ENCODE data around the gene MUC12.
A peak's percentile ranks its signal among the peaks of the same experiment; 100 is the strongest.
"Not testable (repeated sequence)": the region's sequence is repeated elsewhere in the genome, so short reads cannot be mapped to it uniquely, and the experiment has no call there.

MUC12 gene

DNA sequence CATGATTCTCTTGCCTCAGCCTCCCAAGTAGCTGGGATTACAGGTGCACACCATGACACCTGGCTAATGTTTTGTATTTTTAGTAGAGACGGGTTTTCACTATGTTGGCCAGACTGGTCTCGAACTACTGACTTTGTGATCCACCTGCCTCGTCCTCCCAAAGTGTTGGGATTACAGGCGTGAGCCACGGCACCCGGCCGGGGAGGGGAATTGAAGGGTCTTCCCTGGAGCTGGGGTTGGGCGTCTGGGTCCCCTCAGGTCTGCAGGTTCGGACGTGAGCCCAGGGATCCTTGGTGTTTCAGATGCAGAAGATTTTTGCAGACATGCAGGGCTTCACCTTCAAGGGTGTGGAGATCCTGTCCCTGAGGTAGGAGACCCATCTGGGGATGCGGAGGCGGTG lies 6.0 kb upstream of the MUC12 start:
- no peak for DNase-seq

DNA sequence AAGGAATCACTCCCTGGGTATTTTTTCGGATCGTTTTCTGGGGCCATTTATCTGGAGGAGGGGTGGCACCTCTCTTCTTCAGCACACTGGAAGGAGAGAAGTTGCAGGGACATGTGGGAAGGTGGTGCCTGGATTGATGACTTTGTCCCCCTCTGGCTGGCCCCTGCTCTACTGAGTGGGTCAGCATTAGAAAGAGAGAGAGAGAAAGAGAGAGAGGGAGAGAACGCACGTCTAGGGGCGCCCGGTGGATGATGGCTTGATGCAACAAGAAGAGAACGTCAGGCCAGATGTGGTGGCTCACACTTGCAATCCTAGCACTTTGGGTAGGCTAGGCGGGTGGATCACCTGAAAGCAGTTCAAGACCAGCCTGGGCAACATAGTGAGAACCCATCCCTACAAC lies 5.5 kb upstream of the MUC12 start:
- no peak for DNase-seq

DNA sequence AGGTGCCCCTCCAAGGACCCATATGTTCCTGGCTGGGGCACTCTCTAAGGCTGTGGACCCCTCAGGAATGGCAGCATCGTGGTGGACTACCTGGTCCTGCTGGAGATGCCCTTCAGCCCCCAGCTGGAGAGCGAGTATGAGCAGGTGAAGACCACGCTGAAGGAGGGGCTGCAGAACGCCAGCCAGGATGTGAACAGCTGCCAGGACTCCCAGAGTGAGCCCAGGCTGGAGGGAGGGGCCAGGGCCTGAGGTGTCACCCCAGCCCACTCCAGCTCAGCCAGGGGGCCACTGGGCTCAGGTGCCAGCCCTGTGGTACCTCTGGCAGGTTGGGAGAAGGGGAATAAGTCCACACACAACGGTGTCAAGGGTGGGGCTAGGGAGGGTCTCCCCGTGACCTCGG lies 4.7 kb upstream of the MUC12 start:
- DNase-seq = no peak

DNA sequence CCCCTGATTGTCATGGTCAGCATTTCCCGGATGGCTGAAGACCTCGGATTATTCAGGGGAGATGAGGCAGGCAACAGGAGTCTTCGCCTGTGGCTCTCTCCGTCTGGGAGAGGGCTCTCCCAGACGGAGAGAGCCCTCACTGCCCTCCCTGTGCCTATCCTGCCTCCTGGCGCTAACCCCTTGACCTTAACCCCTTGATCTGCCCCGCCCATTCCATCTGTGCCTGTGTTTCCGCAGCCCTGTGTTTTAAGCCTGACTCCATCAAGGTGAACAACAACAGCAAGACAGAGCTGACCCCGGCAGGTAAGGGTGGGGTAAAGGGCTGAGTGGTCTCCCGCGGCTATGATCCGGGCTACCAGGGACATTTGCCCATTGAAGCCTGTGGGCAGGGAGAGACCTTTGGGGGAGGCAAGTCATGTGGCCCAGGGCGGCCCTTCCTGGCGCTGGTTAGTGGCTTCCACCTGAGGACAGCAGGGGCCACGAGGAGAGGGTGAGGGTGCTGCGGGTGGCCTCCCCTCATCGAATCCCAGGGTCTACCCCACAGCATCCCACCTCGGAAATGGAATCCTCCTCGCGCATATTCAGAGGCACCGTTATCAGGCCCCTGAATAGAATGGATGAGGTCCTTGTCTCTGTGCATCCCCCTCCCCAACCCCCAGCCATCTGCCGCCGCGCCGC lies 4.2 kb upstream of the MUC12 start:
- no peak for DNase-seq

DNA sequence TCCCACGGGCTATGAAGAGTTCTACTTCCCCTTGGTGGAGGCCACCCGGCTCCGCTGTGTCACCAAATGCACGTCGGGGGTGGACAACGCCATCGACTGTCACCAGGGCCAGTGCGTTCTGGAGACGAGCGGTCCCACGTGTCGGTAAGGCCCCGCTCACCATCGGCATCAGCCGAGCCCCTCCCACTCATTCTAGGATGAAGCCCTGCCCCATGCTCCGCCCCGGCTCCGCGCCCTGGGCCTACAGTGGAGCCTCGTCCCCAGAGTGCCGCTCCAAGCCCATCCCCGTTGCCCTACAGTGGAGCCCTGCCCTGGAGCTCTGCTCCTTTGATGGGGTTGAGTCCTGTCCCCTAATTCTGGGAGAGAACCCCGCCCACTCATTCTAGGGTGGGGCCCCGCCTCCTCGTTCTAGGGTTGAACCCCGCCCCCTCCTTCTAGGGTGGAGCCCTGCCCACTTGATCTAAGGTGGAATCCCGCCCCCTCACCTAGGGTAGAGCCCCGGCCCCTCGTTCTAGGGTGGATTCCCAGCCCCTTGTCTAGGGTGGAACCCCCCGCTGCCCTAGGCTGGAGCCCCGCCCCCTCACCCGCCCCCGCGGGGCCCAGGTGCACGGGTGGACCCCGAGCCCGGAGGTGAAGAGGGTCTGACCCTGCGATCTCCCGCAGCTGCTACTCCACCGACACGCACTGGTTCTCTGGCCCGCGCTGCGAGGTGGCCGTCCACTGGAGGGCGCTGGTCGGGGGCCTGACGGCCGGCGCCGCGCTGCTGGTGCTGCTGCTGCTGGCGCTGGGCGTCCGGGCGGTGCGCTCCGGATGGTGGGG lies 3.4 kb upstream of the MUC12 start:
- DNase-seq = peak; percentile 71

DNA sequence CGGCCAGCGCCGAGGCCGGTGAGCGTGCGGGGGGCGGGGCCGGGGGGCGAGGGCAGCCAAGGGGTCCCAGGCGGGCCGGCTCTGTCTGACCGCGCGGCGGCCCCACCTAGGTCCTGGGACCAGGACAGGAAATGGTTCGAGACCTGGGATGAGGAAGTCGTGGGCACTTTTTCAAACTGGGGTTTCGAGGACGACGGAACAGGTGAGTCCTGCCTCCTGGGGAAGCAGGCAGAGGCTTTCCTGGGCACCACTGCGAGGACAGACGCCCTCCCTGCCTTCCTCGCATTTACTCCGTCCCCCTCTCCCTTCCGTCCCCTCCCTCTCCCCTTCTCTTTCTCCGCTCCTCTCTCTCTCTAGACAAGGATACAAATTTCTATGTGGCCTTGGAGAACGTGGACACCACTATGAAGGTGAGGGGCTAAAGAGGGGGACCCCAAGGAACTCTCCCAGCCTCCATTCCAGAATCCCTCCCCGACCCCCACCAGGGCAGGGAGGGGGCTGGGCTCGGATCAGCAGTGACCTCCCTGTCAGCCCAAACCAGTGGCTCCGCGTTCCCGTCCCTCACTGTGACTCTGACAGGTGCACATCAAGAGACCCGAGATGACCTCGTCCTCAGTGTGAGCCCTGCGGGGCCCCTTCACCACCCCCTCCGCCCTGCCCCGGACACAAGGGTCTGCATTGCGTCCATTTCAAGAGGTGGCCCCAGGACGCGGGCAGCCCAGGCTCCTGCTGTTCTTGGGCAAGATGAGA lies 2.6 kb upstream of the MUC12 start:
- DNase-seq = no peak

DNA sequence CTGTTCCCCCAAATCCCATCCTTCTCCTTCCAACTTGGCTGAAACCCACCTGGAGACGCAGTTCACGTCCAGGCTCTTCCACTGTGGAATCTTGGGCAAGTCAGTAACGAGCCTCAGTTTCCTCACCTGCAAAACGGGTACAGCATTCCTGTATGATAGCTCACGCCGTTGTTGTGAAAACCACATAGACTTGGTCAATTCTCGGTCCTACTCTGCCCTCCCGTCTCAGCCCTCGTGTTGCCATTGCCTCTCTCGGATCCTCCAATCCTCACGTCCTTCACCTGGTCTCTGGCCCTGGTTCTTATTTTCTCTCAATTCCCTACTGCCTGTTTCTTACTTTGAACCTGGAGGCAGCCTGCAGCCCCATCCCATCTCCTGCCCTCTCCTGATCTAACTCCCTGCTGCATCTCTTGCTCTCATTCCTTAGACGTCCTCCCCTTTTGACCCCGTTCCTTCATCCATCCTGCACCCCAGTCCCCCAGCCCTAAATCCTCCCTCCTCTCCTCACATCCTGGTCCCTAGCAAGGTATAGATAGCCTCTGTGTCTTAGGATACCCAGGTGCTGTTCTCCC lies 2.0 kb upstream of the MUC12 start:
- DNase-seq = no peak

DNA sequence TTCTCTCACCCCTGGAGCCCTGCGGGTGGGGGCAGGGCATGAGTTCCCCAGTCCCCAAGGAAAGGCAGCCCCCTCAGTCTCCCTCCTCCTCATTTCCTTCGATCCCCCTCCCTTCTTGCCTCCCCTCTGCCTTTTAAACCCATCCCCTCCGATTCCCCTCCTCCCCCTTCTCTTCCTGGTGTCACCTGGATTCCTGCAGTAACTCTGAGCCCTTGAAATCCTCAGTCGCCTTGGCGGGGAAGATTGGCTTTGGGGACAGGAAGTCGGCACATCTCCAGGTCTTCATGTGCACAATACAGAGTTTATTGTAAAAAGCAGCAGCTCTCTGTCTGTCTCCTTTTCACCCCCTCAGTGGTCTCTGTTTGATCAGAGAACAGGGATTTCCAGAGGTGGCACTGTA lies 1.3 kb upstream of the MUC12 start:
- no peak for DNase-seq

DNA sequence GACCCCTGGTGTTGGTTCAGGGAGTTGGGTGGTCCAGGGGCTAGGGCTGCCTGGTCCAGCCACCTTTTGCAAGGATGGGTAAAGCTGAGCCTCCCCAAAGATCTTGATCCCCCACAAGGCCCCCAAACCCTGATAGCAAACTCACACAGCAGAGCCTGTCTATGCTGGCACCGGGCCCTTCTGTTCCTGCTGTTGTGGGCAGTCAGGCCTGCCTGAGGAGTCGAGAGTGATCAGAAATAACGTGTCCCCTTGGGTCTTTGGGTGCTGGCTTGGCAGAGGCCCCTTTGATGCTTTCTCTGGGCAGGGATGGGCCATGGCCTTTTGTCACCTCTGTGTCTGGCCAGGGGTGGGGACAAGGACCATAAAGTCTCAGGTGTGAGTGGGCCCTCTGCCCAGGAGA lies 715 bp upstream of the MUC12 start:
- no peak for DNase-seq

DNA sequence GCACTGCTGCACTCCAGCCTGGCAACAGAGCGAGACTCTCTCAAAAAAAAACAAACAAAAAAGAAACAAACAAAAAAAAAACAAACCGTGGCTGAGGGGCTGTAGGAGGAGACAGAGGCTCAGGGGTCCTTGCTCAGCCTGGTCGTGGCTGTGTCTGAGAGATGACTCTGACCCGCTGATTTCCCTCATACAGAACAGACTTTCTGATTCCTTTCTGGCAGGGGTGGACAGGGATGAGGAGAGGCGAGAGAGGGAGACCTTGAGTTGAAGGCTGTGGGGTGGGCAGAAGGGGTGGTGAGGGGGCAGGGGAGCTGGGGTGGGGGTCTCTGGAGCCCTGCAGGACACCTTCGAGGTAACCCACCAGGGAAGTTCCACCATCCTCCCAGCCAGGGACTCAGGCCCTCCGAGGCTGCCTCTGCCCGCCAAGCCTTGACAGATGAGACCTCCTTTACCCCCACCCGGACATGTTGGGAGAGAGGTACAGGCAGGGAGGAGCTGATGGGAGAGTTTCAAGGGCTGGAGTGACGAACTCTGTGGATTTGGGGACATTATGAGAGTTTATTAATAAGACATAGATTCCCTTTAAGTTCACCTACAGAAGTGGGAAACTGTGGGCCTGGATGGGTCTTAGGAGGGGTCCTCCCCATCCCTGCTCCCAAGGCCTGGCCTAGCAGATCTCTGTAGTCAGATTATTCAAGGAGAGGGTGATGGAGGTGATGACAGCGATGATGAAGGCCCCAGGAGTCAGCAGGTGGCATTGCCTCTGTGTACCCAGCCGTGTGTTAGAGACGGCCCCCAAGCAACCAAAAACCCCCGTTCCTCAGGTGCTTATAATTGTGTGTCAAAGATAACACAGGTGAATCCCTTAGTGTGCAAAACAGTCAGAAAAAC lies 2.0 kb downstream of the MUC12 start:
- DNase-seq = no peak

DNA sequence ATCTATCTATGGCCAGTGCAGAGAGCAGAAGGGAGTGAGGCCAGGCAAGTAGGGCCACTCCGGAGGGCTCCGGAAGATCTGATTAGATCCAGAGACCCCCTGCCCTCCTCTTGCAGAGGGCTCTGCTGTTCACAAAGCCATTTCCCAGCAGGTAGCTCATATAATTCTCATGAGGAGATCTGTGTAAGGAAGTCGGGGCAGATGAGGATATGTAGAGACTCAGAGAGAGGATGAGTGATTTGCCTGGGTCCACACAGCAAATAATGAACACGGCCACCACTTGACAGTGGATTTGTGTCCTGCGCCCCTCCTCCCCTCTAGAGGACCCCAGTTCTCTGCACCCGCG lies 2.6 kb downstream of the MUC12 start:
- no peak for DNase-seq

DNA sequence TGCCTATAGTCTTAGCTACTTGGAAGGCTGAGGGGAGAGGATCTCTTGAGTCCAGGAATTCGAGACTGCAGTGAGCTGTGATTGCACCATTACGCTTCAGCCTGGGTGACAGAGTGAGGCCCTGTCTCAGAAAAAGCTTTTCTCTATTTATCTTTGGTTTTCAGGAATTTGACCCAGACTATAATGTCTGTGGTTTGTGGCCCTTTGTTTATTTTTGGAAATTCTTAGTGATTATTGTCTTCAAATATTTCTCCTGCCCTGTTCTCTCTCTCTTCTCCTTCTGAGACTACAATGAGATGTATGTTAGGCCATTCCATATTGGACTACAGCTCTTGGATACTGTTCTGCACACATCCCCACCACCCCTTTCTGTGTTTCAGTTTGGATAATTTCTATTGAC lies 4.7 kb downstream of the MUC12 start:
- no peak for DNase-seq

DNA sequence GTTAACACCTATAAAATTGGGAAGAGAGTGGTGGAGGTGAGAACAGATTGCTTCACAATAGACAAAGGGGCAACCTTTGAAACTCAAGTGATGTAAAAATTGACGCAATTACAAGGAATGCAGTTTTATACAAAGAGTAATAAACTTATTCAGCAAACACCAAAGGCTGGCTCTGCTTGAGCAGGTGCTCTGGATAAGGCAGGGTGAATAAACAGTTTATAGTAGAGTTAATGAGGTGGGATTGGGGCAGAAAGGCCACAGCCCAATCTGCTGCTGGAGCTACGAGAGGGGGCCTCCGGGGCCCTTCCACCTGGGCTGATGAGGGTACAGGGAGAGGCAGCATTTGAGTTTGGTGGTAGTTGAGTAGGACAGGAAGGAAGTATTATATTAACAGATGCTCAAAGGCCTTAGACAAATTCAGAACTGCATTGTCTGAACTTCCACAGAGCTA lies 6.0 kb downstream of the MUC12 start:
- DNase-seq = no peak

DNA sequence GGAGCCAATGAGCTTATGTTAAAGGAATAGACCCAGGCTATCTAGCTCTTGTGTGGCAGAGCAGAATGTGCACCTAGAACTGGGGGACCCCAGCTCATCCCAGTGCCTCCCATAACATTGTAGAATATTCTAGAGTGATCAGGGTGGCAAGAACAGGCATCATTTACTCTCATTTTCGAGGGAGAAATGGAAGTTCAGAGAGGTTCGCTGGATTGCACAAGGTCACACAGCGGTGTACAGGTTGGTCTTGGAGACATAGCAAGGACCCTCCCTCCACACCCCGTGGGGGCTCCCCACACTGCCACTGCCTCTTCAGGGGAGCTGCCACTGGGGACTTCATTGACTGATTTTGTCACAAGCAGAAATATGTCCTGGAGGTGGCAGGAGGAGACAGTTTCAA lies 8.9 kb downstream of the MUC12 start:
- DNase-seq = no peak

DNA sequence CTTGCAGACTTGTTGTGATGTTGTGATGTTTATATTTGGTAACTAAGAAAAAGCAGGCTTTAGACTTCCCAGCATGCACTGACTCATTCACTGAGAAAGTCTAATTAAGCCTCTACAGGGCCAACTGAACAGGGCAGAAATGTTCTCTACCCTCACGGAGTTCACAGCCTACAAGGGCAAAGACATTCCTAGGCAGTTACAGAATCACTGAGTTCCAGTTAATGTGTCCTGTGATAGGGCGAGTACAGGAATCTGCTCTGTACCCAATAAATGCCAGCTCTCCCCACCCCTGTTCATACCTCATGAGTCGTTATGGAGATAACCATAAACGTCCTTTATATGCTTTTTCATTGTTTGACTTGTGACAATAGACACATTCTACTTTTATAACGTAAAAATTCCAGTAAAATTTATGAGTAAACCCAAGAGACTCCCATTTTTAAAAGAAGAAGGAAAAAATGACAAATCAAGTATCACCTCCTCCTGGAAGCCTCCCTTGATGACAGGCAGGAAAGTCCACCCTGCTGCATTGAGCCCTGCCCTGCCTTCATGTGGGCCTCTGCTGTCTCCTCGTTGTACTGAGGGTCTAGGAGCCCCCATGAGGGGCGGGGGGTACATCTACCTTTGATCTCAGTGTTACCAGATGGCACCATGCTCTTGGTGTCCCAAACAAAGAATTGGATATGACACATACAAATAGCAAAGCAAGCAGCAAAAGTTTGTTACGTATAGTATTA lies 14.3 kb downstream of the MUC12 start:
- no peak for DNase-seq

DNA sequence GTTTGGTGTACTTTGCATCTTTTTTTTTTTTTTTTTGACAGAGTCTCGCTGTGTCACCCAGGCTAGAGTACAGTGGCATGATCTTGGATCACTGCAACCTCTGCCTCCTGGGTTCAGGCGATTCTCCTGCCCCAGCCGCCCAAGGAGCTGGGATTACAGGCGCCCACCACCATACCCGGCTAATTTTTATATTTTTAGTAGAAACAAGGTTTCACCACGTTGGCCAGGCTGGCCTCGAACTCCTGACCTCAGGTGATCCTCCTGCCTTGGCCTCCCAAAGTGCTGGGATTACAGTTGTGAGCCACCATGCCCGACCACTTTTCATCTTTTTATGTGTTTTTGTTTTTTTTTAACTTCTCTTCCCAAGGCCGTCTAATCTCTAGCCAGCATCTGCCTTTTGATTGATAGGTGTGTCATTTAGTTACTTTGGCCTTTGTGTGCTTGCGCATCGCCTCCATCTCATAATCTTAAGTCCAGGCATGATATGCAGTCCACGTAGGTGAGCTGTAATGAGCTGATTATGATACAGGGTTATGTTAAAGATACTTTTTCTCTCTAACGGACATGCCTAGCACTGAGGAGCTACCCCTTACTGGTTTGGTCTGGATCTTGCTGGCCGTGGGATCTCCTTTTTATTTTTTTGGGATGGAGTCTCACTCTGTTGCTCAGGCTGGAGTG lies 15.0 kb downstream of the MUC12 start:
- not testable (repeated sequence) for DNase-seq

DNA sequence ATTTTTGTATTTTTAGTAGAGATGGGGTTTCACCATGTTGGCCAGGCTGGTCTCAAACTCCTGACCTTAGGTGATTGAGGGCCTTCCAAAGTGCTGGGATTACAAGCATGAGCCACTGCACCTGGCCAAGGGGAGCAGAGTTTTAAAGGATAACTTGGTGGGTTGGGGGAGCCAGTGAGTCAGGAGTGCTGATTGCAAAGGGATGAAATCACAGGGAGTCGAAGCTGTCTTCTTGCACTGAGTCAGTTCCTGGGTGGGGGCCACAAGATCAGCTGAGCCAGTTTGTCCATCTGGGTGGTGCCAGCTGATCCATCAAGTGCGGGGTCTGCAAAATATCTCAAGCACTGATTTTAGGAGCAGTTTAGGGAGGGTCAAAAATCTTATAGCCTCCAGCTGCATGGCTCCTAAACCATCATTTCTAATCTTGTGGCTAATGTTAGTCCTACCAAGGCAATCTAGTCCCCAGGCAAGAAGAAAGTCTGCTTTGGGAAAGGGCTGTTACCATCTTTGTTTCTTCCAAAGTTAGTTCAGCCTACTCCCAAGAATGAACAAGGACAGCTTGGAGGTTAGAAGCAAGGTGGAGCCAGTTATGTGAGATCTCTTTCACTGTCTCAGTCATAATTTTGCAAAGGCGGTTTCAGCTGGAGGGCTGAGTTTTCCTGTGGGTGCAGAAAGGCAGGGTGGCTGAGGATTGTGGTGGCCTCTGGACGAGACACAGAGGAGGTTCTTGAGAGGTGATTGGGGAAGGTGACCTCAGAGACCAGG lies 15.8 kb downstream of the MUC12 start:
- not testable (repeated sequence) for DNase-seq

DNA sequence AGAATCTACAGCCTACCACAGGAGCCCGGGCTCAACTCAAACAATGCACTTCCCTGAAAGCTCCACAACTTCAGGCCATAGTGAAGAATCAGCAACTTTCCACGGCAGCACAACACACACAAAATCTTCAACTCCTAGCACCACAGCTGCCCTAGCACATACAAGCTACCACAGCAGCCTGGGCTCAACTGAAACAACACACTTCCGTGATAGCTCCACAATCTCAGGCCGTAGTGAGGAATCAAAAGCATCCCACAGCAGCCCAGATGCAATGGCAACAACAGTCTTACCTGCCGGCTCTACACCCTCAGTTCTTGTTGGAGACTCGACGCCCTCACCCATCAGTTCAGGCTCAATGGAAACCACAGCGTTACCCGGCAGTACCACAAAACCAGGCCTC lies 22.3 kb downstream of the MUC12 start:
- no peak for DNase-seq

DNA sequence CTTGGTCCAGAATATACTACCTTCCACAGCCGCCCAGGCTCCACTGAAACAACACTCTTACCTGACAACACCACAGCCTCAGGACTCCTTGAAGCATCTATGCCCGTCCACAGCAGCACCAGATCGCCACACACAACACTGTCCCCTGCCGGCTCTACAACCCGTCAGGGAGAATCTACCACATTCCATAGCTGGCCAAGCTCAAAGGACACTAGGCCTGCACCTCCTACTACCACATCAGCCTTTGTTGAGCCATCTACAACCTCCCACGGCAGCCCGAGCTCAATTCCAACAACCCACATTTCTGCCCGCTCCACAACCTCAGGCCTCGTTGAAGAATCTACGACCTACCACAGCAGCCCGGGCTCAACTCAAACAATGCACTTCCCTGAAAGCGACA lies 22.9 kb downstream of the MUC12 start:
- not testable (repeated sequence) for DNase-seq

DNA sequence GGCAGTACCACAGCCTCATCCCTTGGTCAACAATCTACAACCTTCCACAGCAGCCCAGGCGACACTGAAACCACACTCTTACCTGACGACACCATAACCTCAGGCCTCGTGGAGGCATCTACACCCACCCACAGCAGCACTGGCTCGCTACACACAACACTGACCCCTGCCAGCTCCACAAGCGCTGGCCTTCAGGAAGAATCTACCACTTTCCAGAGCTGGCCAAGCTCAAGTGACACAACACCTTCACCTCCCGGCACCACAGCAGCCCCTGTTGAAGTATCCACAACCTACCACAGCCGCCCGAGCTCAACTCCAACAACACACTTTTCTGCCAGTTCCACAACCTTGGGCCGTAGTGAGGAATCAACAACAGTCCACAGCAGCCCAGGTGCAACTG lies 25.3 kb downstream of the MUC12 start:
- not testable (repeated sequence) for DNase-seq

Data from right forelimb (tissue), 1 donor.